GM21526 (cell line): ENCODE measurements around the gene CABP2.
"Not testable (repeated sequence)": the region's sequence is repeated elsewhere in the genome, so short reads cannot be mapped to it uniquely, and the experiment has no call there.

Source experiments
- ATAC-seq: cut with Tn5 transposase; IDR thresholded peaks from one replicate; pipeline ENCODE4 v1.9.1; 2021; ENCODE audit warnings: moderate library complexity; ENCODE audit not compliant: unreplicated experiment, low FRiP score

Gene CABP2

DNA sequence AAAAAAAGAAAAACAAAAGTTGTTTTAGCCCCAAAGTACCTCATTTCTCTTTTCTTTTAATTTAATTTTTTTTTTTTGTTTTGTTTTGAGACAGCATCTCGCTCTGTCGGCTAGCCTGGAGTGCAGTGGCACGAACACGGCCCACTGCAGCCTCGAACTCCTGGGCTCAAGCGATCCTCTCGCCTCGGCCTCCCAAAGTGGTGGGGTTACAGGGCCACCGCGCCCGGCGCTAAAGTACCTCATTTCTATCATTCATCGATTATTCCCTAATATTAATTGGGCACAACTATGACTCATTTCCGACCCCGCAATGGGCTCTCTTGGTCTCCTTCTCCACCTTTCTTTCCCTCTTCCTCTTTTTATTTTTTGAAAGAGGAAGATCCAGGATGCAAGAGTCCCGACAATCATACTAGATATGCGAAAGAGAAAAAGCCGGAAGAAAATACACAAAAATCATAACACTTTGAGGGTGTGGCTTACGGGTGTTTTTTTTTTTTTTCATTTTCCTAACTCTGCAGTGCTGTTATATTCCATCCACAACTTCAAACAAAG, 40.9 kb downstream of the CABP2 start:
- ATAC-seq, result no peak

DNA sequence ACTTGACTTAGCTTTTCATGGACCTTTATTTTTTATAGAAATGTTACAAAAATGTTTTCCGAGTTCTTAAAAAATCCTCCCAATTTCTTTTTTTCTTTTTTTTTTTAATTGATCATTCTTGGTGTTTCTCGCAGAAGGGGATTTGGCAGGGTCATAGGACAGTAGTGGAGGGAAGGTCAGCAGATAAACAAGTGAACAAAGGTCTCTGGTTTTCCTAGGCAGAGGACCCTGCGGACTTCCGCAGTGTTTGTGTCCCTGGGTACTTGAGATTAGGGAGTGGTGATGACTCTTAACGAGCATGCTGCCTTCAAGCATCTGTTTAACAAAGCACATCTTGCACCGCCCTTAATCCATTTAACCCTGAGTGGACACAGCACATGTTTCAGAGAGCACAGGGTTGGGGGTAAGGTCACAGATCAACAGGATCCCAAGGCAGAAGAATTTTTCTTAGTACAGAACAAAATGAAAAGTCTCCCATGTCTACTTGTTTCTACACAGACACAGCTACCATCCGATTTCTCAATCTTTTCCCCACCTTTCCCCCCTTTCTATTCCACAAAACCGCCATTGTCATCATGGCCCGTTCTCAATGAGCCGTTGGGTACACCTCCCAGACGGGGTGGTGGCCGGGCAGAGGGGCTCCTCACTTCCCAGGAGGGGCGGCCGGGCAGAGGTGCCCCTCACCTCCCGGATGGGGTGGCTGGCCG, 45.7 kb downstream of the CABP2 start:
- ATAC-seq, result not testable (repeated sequence)

DNA sequence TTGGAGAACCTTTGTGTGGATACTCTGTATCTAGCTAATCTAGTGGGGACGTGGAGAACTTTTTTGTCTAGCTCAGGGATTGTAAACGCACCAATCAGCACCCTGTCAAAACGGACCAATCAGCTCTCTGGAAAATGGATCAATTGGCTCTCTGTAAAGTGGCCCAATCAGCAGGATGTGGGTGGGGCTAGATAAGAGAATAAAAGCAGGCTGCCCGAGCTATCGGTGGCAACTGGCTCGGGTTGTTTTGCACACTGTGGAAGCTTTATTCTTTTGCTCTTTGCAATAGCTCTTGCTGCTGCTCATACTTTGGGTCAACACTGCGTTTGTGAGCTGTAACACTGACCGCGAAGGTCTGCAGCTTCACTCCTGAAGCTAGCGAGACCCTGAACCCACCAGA, 46.6 kb downstream of the CABP2 start:
- ATAC-seq, result not testable (repeated sequence)

DNA sequence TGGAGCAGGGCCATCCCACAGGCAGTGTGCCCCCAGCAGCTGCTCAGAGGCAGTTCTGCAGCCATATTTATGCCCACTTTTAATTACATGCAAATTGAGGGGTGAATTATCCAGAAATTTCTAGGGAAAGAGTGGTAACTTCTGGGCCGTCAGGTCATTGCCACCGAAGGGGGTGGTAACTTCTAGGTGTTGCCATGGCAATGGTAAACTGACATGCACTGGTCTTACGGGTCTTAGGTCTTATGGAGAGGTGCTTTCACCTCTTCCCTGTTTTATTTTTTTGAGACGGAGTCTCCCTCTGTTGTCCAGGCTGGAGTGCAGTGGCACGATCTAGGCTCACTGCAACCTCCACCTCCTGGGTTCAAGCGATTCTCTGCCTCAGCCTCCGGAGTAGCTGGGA, 50.4 kb downstream of the CABP2 start:
- no peak for ATAC-seq

DNA sequence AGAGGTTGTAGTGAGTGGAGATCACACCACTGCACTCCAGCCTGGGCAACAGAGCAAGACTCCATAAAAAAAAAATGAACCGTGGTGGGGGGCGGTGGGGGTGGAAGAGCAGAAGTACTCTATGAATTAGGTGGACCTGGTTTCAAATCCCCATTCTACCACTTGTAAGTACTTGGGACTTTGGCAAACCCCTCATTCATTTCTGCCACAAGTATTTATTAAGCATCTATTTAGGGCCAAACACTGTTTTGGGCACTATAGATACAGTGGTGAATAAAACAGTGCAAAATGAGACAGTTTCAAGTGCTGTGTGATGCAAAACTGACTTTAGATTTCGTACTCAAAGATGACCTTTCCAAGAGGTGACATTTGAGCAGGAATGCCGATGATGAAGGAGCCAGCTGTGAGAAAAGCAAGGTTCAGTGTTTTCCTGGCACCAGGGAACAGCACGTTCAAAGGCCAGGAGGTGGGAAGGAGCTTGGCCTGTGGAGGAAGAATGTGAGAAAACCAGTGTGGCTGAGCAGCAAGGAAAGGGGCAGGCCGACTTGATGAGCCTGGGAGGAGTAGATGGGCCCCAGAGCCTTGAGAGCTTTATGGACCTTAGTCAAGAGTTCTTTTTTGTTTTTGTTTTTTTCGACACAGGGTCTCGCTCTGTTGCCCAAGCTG, 52.8 kb downstream of the CABP2 start:
- no peak for ATAC-seq

DNA sequence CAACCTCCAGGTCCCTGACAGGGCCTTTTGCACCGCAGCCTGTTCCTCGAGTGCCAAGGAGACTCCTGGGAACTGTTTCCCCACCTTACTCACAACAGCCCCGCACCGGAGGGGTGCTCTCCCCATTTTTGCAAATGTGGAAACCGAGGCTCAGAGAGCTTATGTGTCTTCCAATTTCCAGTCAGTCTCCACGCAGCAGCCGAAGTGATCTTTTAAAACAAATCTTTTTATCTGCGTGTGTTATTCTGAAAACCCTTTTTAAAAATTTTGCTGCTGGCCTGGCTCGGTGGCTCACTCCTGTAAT, 53.8 kb downstream of the CABP2 start:
- ATAC-seq, result no peak
